DOHH2 (cell line): ENCODE measurements around the gene UBAP1.

Experiments used
- CTCF ChIP-seq: fragments of 200-600 bp; sonication (generic); IDR thresholded peaks from one replicate; pipeline ENCODE4 v1.5.1; 2014; ENCODE audit warnings: antibody characterized with exemption, mild to moderate bottlenecking, low read depth, low read length; ENCODE audit not compliant: poor library complexity, severe bottlenecking
- EZH2phosphoT487 ChIP-seq: fragments of 200-600 bp; sonication (generic); IDR thresholded peaks from 2 replicates; pipeline ENCODE4 v1.6.1; 2017; ENCODE audit warnings: borderline replicate concordance, mild to moderate bottlenecking, antibody characterized with exemption, low read length, moderate library complexity, mixed read lengths

- no peak for TF ChIP-seq CTCF
- no peak for TF ChIP-seq EZH2phosphoT487
Observed at GRCh38 chr9:34289159-34289558, 110.3 kb downstream of the UBAP1 start.
